Tibial artery (tissue), 4 donors: ENCODE data around the gene SAMD14.

ENCODE experiments used
- DNase-seq, 2 donors: peaks; one replicate each; pipeline ENCODE4 v3.0.0-alpha.2; 2019
- H3K27ac ChIP-seq, 2 donors: fragments of 200-600 bp; sonication (generic) in 1 of 2; 1 replicate in 1 of 2; 2 replicates in 1 of 2; pipeline ENCODE4 v1.5.1; 2018 to 2019; ENCODE audit warnings: mild to moderate bottlenecking in 1 of 2
- H3K27me3 ChIP-seq, 2 donors: fragments of 200-600 bp; sonication (generic) in 1 of 2; one replicate each; pipeline versions ENCODE4 v1.5.1 to v1.6.0; 2016 to 2019
- H3K36me3 ChIP-seq, 3 donors: fragments of 200-600 bp; sonication (generic) in 2 of 3; one replicate each; pipeline ENCODE4 v1.5.1; 2016 to 2019; ENCODE audit warnings: mild to moderate bottlenecking in 2 of 3
- H3K4me1 ChIP-seq, 4 donors: fragments of 200-600 bp; sonication (generic) in 2 of 4; 1 replicate in 3 of 4; 2 replicates in 1 of 4; pipeline ENCODE4 v1.5.1; 2016 to 2019
- H3K4me3 ChIP-seq, 2 donors: fragments of 200-600 bp; sonication (generic) in 1 of 2; 1 replicate in 1 of 2; 2 replicates in 1 of 2; pipeline ENCODE4 v1.5.1; 2018 to 2019; ENCODE audit warnings: mild to moderate bottlenecking in 2 of 2
- H3K9me3 ChIP-seq, 3 donors: fragments of 200-600 bp; sonication (generic) in 1 of 3; one replicate each; pipeline ENCODE4 v1.5.1; 2016 to 2019
- CTCF ChIP-seq, 2 experiments: fragments of 200-600 bp in 1 of 2; fragments of 450-650 bp in 1 of 2; IDR thresholded peaks; one replicate each; pipeline ENCODE4 v1.5.1; 2017 to 2019; ENCODE audit warnings: antibody characterized with exemption in 2 of 2, mild to moderate bottlenecking in 1 of 2, moderate library complexity in 1 of 2
- intact Hi-C: fragments of 100-400 bp; cut with DNase I; formaldehyde crosslinking; loops from one replicate; pipeline ENCODE4 v1.15.0; 2023; ENCODE audit warnings: low total_unique reads

SAMD14 gene

GRCh38 chr17:50108556-50108955 is 21.4 kb downstream of the SAMD14 start:
- TF ChIP-seq CTCF (IDR thresholded peaks at IDR 0.05), result no peak
- DNase-seq, result no peak
- H3K4me3 ChIP-seq, result no peak overlapping the region
- peaks cover 33 to 72% (median 64%) of the 10 kb centered on the region in 3 donors for H3K36me3 ChIP-seq
- no peaks in the 10 kb centered on the region for H3K27me3 ChIP-seq
- H3K9me3 ChIP-seq, result no peaks in the 10 kb centered on the region
- intact Hi-C loops, result no loop called here
- H3K27ac ChIP-seq, result peak overlapping the region; percentile 98 to 99
- peaks cover 13 to 31% (median 29%) of the 10 kb centered on the region in 4 donors for H3K4me1 ChIP-seq

- H3K4me3 ChIP-seq, result no peak overlapping the region
- H3K27me3 ChIP-seq, result no peaks in the 10 kb centered on the region
- DNase-seq, result no peak
- no peak for TF ChIP-seq CTCF (IDR thresholded peaks at IDR 0.05)
- peaks cover 33 to 78% (median 67%) of the 10 kb centered on the region in 3 donors for H3K36me3 ChIP-seq
- H3K27ac ChIP-seq, result peak overlapping the region; percentile 98 to 99
- H3K4me1 ChIP-seq, result peaks cover 11 to 30% (median 27%) of the 10 kb centered on the region in 4 donors
- intact Hi-C loops, result no loop called here
- no peaks in the 10 kb centered on the region for H3K9me3 ChIP-seq
These were observed 22.1 kb downstream of the SAMD14 start for GRCh38 chr17:50107790-50108414.

- H3K27me3 ChIP-seq, result no peaks in the 10 kb centered on the region
- intact Hi-C loops, result no loop called here
- H3K4me1 ChIP-seq, result peaks cover 0 to 30% (median 27%) of the 10 kb centered on the region in 4 donors
- no peak overlapping the region for H3K27ac ChIP-seq
- TF ChIP-seq CTCF (IDR thresholded peaks at IDR 0.05), result no peak
- no peaks in the 10 kb centered on the region for H3K9me3 ChIP-seq
- H3K4me3 ChIP-seq, result no peak overlapping the region
- H3K36me3 ChIP-seq, result peaks cover 33 to 85% (median 67%) of the 10 kb centered on the region in 3 donors
- no peak for DNase-seq
These were observed 23.4 kb downstream of the SAMD14 start for GRCh38 chr17:50106393-50107131.

- TF ChIP-seq CTCF (IDR thresholded peaks at IDR 0.05), result no peak
- Histone ChIP-seq H3K27ac (no peak overlapping the region), H3K36me3 (peaks cover 33 to 92% (median 67%) of the 10 kb centered on the region in 3 donors)
These were observed 24.1 kb downstream of the SAMD14 start for GRCh38 chr17:50105811-50106210.

GRCh38 chr17:50103941-50104340 is 26.0 kb downstream of the SAMD14 start:
- intact Hi-C loops, result no loop called here
- H3K4me3 ChIP-seq, result no peak overlapping the region
- H3K27me3 ChIP-seq, result no peaks in the 10 kb centered on the region
- peaks cover 27 to 92% (median 63%) of the 10 kb centered on the region in 3 donors for H3K36me3 ChIP-seq
- no peak for DNase-seq
- TF ChIP-seq CTCF (IDR thresholded peaks at IDR 0.05), result no peak
- H3K4me1 ChIP-seq, result peaks cover 0 to 40% (median 34%) of the 10 kb centered on the region in 4 donors
- H3K27ac ChIP-seq, result no peak overlapping the region
- no peaks in the 10 kb centered on the region for H3K9me3 ChIP-seq

More at GRCh38 chr17:50105811-50106210, 24.1 kb downstream of the SAMD14 start:
- Histone ChIP-seq H3K4me1 (peaks cover 0 to 30% (median 28%) of the 10 kb centered on the region in 4 donors), H3K27me3 (no peaks in the 10 kb centered on the region), H3K9me3 (no peaks in the 10 kb centered on the region), H3K4me3 (no peak overlapping the region)
- no peak for DNase-seq
- intact Hi-C loops, result no loop called here
